CD4-positive, alpha-beta T cell (primary cell): ENCODE results near the gene ZNF229. TPM values are rescaled to one million over a fixed set of nuclear protein-coding genes. Genes with fewer than 3 reads are reported as not detected.
"Not testable (repeated sequence)": the region's sequence is repeated elsewhere in the genome, so short reads cannot be mapped to it uniquely, and the experiment has no call there.

Experiments used
- ATAC-seq: fragments of 200-7000 bp; cut with Tn5 transposase; one replicate; pipeline ENCODE4 v1.10.0; 2022; ENCODE audit warnings: mild to moderate bottlenecking; ENCODE audit not compliant: poor library complexity
- CTCF ChIA-PET: fragments of 350-600 bp; sonication (Branson Sonifier 250); formaldehyde crosslinking; loops from one replicate; lab custom pipeline; 2021; ENCODE audit warnings: antibody characterized with exemption, inconsistent platforms; lab: Charles Lee
- POLR2A ChIA-PET: fragments of 350-600 bp; sonication (Branson Sonifier 250); formaldehyde crosslinking; loops from one replicate; lab custom pipeline; 2021; ENCODE audit warnings: antibody characterized with exemption, inconsistent platforms; lab: Charles Lee
- DNase-seq, 14 experiments: peaks; one replicate each; pipeline ENCODE4 v3.0.0-alpha.2; 2013 to 2020; ENCODE audit warnings: mixed read lengths in 2 of 14
- H3K27ac ChIP-seq, 2 donors: one replicate each; pipeline versions ENCODE4 v1.5.1 to v1.7.0; 2013; ENCODE audit warnings: low read length in 2 of 2, low read depth in 1 of 2, mild to moderate bottlenecking in 1 of 2
- H3K27me3 ChIP-seq, 2 experiments: 1 replicate in 1 of 2; 2 replicates in 1 of 2; pipeline versions ENCODE4 v1.6.1 to v1.7.0; 2013; ENCODE audit warnings: low read length in 2 of 2, control low read depth in 1 of 2, mild to moderate bottlenecking in 1 of 2, moderate library complexity in 1 of 2; ENCODE audit not compliant: insufficient read depth in 2 of 2, control insufficient read depth in 1 of 2
- H3K36me3 ChIP-seq: one replicate; pipeline ENCODE4 v1.6.1; 2013; ENCODE audit warnings: low read length, control low read depth; ENCODE audit not compliant: insufficient read depth
- H3K4me1 ChIP-seq: one replicate; pipeline ENCODE4 v1.6.1; 2013; ENCODE audit warnings: low read length, control low read depth; ENCODE audit not compliant: insufficient read depth
- H3K4me3 ChIP-seq: one replicate; pipeline ENCODE4 v1.5.1; 2013; ENCODE audit warnings: mild to moderate bottlenecking, low read length, moderate library complexity
- H3K9me3 ChIP-seq, 2 experiments: 1 replicate in 1 of 2; 2 replicates in 1 of 2; pipeline versions ENCODE4 v1.6.1 to v1.7.0; 2013; ENCODE audit warnings: low read length in 2 of 2, mild to moderate bottlenecking in 2 of 2, control low read depth in 1 of 2, moderate library complexity in 1 of 2; ENCODE audit not compliant: control insufficient read depth in 1 of 2, insufficient read depth in 1 of 2
- H3K27ac Mint-ChIP-seq: one replicate; pipeline ENCODE4 v1.8.0; 2020; ENCODE audit warnings: mixed read lengths
- H3K27me3 Mint-ChIP-seq: one replicate; pipeline ENCODE4 v1.8.0; 2021; ENCODE audit warnings: mixed read lengths
- H3K36me3 Mint-ChIP-seq: one replicate; pipeline ENCODE4 v1.8.0; 2021; ENCODE audit warnings: low read depth, mixed read lengths
- H3K4me1 Mint-ChIP-seq: one replicate; pipeline ENCODE4 v1.8.0; 2021; ENCODE audit warnings: low read depth, mixed read lengths
- H3K4me3 Mint-ChIP-seq: one replicate; pipeline ENCODE4 v1.8.0; 2020; ENCODE audit warnings: mild to moderate bottlenecking, mixed read lengths
- H3K9me3 Mint-ChIP-seq: one replicate; pipeline ENCODE4 v1.8.0; 2020; ENCODE audit warnings: mixed read lengths
- CTCF ChIP-seq: fragments of 200-600 bp; IDR thresholded peaks from one replicate; pipeline ENCODE4 v1.8.0; 2022; ENCODE audit warnings: antibody characterized with exemption, mild to moderate bottlenecking
- intact Hi-C, 2 experiments: fragments of 100-400 bp; cut with DNase I in 1 of 2; cut with micrococcal nuclease in 1 of 2; formaldehyde crosslinking; loops; one replicate each; pipeline versions ENCODE4 v1.15.1 to v1.9.0; 2023 to 2025; cut with DNase I, micrococcal nuclease
- total RNA-seq, 174 experiments: library from RNA in 2 of 174; stranded (reverse) in 2 of 174; gene quantifications; one replicate each; pipeline ENCODE4 v1.2.3 and lab custom pipeline; 2021 to 2026

Gene ZNF229
- total RNA-seq, 2 experiments from 2014 or later: 0.08 to 0.19 TPM

GRCh38 chr19:44430956-44431355 is 17.3 kb downstream of the ZNF229 start:
- no peak for TF ChIP-seq CTCF
- intact Hi-C loops: no loop called here
- no peak overlapping the region for H3K27ac ChIP-seq
- POLR2A ChIA-PET: no interaction called here
- no peak for DNase-seq
- H3K27me3 ChIP-seq: no peaks in the 10 kb centered on the region
- Mint-ChIP-seq H3K27me3 (no peaks in the 10 kb centered on the region), H3K4me1 (no peaks in the 10 kb centered on the region), H3K4me3 (no peak overlapping the region), H3K27ac (no peak overlapping the region), H3K9me3 (peaks cover 22% of the 10 kb centered on the region), H3K36me3 (peaks cover 86% of the 10 kb centered on the region)
- no peak overlapping the region for H3K4me3 ChIP-seq
- CTCF ChIA-PET: no interaction called here
- peaks cover 20 to 90% of the 10 kb centered on the region in 2 experiments for H3K9me3 ChIP-seq
- H3K36me3 ChIP-seq: no peaks in the 10 kb centered on the region
- no peaks in the 10 kb centered on the region for H3K4me1 ChIP-seq
- no peak for ATAC-seq

- ATAC-seq, H3K27ac ChIP-seq, H3K4me1 ChIP-seq, DNase-seq, CTCF ChIA-PET, H3K27me3 ChIP-seq, H3K4me3 Mint-ChIP-seq, H3K4me3 ChIP-seq, intact Hi-C loops, POLR2A ChIA-PET, H3K36me3 ChIP-seq, H3K27ac Mint-ChIP-seq, H3K4me1 Mint-ChIP-seq: not testable (repeated sequence)
- Mint-ChIP-seq H3K36me3 (peaks cover 33% of the 10 kb centered on the region), H3K27me3 (peaks cover 15% of the 10 kb centered on the region), H3K9me3 (peaks cover 28% of the 10 kb centered on the region)
- H3K9me3 ChIP-seq: peaks cover 32 to 41% of the 10 kb centered on the region in 2 experiments
Observed at GRCh38 chr19:44415553-44415952, 32.7 kb downstream of the ZNF229 start.

GRCh38 chr19:44401139-44402115 is 46.8 kb downstream of the ZNF229 start, which contains the start of gene ZNF285:
Gene ZNF285 (minus strand): TSS chr19:44401608. CDS start chr19:44397213, 4,395 bp downstream.
- POLR2A ChIA-PET: no interaction called here
- Mint-ChIP-seq H3K9me3 (peaks cover 10% of the 10 kb centered on the region), H3K36me3 (peaks cover 66% of the 10 kb centered on the region), H3K4me3 (peak within 1 kb of the TSS; percentile 93), H3K27me3 (peaks cover 5% of the 10 kb centered on the region), H3K27ac (no peak within 1 kb of the TSS), H3K4me1 (peaks cover 11% of the 10 kb centered on the region)
- intact Hi-C loops: loop anchor here in 1 of 2 experiments (5.0 kb wide), 1 partner anchor 101 kb away; the partner anchor contains the start of gene ZNF180
- H3K36me3 ChIP-seq: no peaks in the 10 kb centered on the region
- H3K27me3 ChIP-seq: no peaks in the 10 kb centered on the region
- CTCF ChIA-PET: no interaction called here
- peaks cover 30% of the 10 kb centered on the region in 2 experiments for H3K9me3 ChIP-seq
- DNase-seq (peak; percentile 30 to 84 (median 60)), ATAC-seq (peak; percentile 86)
- H3K4me3 ChIP-seq: peak within 1 kb of the TSS; percentile 59
- no peak within 1 kb of the TSS for H3K27ac ChIP-seq
- peaks cover 8% of the 10 kb centered on the region for H3K4me1 ChIP-seq
- no peak for TF ChIP-seq CTCF

- H3K27me3 ChIP-seq, H3K4me1 ChIP-seq, H3K4me3 Mint-ChIP-seq, ATAC-seq, H3K36me3 ChIP-seq, POLR2A ChIA-PET, H3K27ac Mint-ChIP-seq, H3K4me1 Mint-ChIP-seq, H3K27me3 Mint-ChIP-seq, H3K4me3 ChIP-seq, H3K27ac ChIP-seq, intact Hi-C loops, DNase-seq, CTCF ChIA-PET: not testable (repeated sequence)
- peaks cover 4 to 36% of the 10 kb centered on the region in 2 experiments for H3K9me3 ChIP-seq
- Mint-ChIP-seq H3K36me3 (peaks cover 84% of the 10 kb centered on the region), H3K9me3 (peaks cover 28% of the 10 kb centered on the region)
Observed at GRCh38 chr19:44389268-44389667, 59.0 kb downstream of the ZNF229 start.
